ENCODE data around the gene DDC.

Gene DDC

DNA sequence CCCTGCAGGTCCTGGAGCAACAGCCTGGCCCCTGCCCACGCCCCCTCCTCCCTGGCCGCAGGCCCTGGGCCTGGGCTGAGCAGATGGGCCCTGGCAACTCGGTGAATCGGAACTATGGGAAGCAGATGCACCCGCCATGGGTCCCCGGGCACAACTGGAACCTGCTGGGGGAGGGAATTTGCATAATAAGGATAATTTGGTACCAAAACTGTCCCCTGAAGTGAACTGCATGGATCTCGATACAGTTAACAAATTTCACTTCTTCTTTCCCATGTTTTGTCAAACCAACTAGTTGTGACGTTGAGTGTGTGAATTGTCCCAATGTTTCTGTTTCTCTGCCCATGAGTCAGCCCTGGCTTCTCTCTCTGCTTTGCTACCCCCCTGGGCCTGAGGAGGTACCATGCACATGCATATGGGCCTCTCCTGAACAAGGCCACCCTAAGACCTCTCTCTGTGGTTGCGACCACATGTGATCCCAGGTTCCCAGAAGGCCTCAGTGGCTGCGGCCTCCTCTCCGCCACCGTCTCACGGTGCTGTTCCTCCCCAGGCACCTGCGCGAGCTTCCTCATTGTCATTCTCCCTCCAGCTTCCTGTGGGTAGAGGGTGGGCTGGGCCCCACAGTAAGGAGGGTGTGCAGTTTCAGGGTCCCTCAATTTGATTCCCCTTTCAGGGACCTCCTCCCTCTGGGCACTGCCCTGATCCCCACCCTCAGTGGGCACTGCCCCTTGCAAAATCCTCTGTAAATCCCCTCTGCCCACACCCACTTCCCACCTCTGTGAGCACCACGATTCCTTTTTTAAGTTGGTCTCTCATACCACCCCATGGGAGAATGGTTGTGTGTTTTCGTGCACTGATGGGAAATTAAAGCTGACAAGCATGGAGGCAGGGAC is 155.1 kb downstream of the DDC start:
- DNase-seq, result peak in 1 of 2 donors; percentile 55

Data from CD4-positive, alpha-beta T cell treated with Interleukin-4 for 1 hour (primary cell).